Activated CD4-positive, alpha-beta T cell treated with anti-CD3 and anti-CD28 coated beads, Interleukin-2, amount 50 U/mL, for 24 hours (primary cell): Measurements from ENCODE around the gene ME1.
"Not testable (repeated sequence)": the region's sequence is repeated elsewhere in the genome, so short reads cannot be mapped to it uniquely, and the experiment has no call there.

ENCODE experiments used
- DNase-seq, 2 donors: peaks; one replicate each; pipeline ENCODE4 v3.0.0-alpha.2; 2020; ENCODE audit warnings: low read depth in 1 of 2, low spot score in 1 of 2

The ME1 gene

GRCh38 chr6:83432636-83433035 is 1.8 kb upstream of the ME1 start:
- no peak for DNase-seq

DNA sequence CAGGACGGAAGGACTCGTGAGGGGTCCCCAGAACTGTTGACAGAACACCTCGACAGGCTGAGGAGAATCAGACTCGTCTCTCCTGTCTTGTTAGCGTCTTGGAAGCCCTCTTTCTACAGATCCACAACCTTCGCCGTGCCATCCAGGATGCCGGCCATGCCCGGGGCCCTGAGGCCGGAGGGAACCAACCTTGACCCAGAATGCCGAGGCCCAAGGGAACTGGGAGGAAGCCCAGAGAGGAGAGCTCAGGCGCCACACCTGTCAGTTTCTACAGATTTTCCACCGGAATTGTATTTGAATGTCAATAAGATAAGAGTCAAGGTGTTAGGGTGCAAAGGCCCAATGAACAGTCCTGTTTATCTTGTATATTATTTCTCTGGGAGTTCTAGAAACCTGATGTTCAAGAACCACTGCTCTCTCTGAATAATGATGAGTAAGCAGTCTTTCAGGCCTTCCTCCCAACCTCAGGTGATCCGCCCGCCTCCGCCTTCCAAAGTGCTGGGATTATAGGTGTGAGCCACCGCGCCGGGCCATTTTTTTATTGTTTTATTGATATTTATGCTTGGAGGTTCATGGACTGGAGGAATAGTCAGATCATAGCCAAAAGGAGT is 799 bp upstream of the ME1 start:
- DNase-seq, result no peak

- DNase-seq, result no peak
Measured at GRCh38 chr6:83429857-83430610, 817 bp downstream of the ME1 start.

GRCh38 chr6:83429269-83429668 is 1.6 kb downstream of the ME1 start:
- DNase-seq, result no peak

DNA sequence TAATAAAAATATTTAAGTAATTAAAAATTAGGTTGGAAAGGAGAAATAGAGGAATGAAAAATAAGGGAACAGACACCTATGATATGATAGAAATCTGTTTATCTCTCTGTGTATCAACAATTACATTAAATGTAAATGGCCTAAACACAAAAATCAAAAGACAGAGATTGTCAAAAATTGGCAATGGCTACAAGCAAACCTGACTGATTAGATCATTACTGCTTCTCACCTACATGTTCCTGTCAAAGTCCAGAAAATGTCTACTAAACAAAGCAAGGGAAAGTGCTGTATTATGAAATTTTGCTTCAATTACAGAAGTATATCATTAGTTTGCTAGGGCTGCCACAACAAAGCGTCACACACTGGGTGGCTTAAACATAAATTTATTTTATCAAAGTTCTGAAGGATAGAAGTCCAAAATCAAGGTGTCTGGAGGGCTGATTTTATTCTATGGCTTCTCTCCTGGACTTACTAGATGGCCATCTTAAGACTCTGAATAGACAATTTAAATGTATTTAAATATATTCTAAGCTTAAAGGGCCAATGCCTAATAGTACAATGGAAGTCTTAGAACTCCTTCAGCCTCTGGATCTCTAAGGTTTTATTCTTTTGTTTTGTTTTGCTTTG is 6.3 kb downstream of the ME1 start:
- no peak for DNase-seq

DNA sequence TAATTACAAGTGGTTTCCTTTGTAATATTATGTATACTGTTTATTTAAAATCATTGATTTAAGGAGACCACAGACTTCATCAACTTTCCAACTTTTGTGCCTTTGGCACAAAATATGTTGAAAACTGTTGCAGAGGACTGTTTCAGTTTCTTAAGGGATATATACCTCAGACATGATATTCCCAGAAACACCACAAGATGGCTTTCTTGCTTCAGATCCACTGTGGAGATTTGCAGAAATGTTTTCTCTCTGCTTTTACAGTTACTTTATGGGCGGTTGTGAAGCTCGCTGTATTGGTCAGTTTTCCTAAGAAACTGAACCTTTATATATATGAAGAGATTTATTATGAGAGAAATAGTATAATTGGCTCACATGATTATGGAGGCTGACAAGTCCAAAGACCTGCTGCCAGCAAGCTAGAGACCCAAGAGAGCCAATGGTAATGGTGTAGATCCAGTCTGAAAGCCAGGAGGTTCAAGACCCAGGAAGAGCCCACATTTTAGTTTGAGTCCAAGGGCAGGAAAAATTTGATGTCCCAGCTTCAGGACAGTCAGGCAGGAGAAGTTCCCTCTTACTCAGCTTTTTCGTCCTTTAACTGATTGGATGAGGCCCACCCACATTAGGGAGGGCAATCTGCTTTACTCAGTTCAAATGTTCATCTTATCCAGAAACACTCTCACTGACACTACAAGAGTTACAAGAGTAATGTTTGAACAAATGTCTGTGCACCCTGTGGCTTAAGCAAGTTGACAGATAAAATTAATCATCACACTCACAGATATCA is 12.8 kb downstream of the ME1 start:
- no peak for DNase-seq

DNA sequence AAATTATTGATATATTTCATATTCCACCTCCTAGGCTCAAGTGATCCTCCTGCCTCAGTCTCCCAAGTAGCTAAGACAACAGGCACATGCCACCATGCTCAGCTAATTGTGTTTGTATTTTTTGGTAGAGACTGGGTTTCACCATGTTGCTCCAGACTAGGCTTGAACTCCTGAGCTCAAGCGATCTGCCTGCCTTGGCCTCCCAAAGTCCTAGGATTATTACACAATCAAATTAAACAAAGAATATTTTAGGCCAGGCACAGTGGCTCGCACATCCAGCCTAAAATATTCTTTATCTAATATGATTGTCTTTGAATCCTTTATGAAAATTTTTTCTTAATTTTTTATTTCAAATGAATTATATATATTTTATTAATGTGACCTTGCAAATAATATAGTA is 17.8 kb downstream of the ME1 start:
- no peak for DNase-seq

- no peak for DNase-seq
Measured at GRCh38 chr6:83411731-83412130, 19.1 kb downstream of the ME1 start.

- no peak for DNase-seq
Measured at GRCh38 chr6:83403191-83403590, 27.7 kb downstream of the ME1 start.

DNA sequence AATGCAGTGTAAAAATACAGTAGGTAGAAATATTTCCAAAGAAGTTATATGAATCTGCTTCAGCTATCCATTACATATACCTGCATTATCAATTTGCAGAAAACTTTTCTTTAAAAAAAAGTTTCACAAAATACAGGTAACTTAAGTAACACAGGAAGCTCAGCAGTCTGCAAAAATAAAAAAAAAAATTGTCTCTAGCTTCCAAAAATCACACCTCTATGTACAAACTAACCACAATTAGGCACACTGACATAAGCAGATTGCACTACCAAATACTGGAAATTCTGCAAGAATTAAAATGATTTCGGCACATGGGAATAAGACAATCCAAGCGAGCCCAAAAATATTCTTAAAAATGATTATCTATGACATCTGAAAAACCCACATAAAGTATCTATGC is 41.2 kb downstream of the ME1 start:
- no peak for DNase-seq

DNA sequence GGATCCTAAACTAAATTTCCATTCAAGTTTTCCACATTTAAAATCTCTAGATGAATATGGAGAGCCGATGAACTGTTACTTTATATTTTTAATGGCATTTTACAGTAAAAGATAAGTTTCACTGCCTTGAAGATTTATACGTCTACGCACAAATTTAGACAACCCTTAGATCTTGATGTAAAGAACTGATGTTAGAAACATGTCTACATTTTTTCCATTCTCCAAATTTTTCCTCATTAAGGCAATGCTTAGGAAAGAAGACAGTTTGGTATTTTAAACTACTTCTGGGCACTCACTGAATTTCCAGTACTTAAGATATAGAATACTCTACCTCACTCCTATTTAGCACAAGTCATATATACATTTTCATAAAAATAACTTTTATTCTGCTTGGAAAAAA is 45.4 kb downstream of the ME1 start:
- DNase-seq, result no peak

GRCh38 chr6:83384751-83385150 is 46.1 kb downstream of the ME1 start:
- no peak for DNase-seq

GRCh38 chr6:83381949-83382348 is 48.9 kb downstream of the ME1 start:
- no peak for DNase-seq

DNA sequence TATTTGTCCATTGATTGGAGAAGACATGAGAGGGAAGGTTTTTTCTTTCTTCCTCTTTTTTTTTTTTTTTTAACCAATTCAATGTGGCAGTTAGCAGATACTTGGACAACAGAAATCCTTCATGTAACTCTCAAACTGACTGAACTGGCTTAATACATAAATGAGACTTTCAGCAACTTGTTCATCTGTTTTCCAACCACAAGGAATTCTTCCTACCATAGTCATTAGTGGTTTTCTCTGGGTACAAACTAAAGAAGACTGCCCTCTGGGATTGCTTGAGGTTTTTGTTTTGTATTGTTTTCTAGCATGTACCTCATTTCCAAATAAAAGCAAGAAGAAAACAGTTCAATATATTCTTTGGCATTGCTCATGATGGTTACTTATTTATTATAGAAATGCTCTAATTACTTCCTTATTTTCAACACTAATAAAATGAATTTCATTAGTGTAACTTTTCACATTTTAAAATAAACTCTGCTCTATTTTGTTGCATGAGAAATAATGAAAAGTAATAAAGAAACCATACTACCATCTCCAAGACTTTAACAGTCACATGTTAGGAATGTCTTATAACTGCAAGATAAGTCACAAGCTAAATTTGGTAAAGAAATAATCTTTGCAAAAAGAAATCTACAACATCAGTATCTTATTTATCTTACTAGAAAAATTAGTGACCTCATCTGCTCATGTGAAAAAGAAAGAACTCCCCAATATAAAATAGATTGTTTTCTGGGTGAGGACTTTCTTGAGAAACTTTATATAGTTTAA is 52.0 kb downstream of the ME1 start:
- no peak for DNase-seq

GRCh38 chr6:83371423-83371822 is 59.4 kb downstream of the ME1 start:
- DNase-seq, result no peak

DNA sequence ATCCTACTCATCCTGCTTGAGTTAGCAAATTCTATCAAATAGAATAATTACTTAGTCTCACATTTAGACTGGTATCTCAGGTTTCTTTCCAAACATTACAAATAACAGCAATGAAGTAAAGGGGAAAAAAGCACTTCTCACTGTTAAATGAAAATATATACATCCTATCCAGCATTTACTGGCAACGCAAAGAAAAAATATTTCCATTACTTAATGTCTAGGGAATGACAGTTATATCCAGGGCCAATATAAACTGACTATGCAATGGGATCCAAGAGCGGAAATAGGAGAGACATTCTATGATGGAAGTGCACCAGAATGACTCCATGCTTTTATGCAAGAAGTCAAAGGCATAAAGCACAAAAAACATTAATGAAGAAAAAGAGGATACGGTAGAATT is 60.3 kb downstream of the ME1 start:
- no peak for DNase-seq

GRCh38 chr6:83369692-83370091 is 61.2 kb downstream of the ME1 start:
- DNase-seq, result no peak

DNA sequence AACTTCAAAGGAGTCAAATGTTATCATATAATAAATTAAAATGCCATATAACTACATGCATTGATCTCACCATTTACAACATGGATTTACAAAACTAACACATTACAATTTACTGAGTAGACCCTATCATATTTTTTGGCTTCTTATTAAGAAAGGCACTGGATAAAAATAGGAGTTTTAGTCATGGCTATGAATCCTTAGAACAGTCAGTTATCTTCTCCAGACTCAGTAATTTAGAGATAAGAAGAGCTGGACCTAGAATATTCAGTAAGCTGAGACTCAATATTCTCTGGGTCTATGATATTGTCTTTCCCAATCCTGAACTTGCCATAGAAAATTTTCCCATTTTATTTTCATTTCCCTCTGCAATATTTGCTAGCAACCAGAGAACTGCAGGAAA is 62.3 kb downstream of the ME1 start:
- no peak for DNase-seq

DNA sequence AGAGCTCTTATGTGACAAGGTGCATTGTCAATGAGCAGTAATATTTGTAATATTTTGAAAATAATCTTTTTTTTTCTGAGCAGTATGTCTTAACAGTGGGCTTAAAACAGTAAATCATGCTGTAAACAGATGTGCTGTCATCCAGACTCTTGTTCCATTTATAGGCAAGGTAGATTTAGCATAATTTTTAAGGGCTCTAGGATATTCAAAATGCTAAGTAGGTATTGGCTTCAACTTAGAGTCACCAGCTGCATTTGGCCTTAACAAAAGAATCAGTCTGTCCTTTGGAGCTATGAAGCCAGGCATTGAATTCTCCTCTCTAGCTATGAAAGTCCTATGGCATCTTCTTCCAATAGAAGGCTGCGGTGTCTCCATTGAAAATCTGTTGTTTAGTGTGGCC is 63.7 kb downstream of the ME1 start:
- DNase-seq, result no peak

DNA sequence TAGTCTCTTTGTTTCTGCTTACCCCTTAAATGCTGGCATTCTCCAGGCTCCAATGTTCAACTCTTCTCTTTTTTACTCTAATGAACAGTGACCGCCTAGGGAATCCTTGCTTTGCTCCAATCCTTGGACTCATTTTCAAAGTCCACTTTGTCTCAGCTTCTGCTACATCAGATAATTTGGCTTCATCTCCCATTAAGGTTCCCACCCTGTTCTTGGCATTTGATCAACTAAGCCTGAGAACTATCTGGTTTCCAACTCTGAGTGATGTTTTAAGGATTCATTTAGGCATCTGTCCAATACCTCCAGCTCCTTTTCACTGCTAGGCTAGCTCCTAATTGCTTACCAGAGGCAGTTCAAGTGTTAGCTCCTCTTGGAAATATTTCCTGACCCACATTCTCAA is 64.9 kb downstream of the ME1 start:
- no peak for DNase-seq

DNA sequence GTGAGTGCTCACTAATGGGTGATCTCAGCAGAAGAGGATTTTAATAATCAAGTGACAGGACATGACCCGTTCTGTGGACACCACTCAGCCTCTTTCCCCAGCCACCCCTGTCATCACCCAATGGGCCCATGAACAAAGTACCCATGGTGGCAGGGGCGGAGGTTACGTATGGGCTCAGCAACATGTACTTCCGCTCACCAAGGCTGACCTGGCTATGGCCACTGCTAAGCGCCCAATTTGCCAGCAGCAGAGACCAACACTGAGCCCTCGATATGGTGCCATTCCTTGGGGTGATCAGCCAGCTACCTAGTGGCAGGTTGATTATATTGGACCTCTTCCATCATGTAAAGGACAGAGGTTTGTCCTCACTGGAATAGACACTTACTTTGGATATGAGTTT is 68.5 kb downstream of the ME1 start:
- DNase-seq, result not testable (repeated sequence)
